ENCODE results near the gene ATAD2B.

- TF ChIP-seq POLR2A (IDR thresholded peaks at IDR 0.05; ENCODE audit: low read length) = no peak
- no peak for TF ChIP-seq GATA1 (IDR thresholded peaks at IDR 0.05; ENCODE audit: low read depth, low read length)
Observed at GRCh38 chr2:23789012-23789411, 137.9 kb downstream of the ATAD2B start.

Measured in erythroblast (primary cell).